ENCODE measurements around the gene ARHGAP42. TPM values are rescaled to one million over a fixed set of nuclear protein-coding genes. Genes with fewer than 3 reads are reported as not detected.
"Not testable (repeated sequence)": the region's sequence is repeated elsewhere in the genome, so short reads cannot be mapped to it uniquely, and the experiment has no call there.

Gene ARHGAP42, protein sequence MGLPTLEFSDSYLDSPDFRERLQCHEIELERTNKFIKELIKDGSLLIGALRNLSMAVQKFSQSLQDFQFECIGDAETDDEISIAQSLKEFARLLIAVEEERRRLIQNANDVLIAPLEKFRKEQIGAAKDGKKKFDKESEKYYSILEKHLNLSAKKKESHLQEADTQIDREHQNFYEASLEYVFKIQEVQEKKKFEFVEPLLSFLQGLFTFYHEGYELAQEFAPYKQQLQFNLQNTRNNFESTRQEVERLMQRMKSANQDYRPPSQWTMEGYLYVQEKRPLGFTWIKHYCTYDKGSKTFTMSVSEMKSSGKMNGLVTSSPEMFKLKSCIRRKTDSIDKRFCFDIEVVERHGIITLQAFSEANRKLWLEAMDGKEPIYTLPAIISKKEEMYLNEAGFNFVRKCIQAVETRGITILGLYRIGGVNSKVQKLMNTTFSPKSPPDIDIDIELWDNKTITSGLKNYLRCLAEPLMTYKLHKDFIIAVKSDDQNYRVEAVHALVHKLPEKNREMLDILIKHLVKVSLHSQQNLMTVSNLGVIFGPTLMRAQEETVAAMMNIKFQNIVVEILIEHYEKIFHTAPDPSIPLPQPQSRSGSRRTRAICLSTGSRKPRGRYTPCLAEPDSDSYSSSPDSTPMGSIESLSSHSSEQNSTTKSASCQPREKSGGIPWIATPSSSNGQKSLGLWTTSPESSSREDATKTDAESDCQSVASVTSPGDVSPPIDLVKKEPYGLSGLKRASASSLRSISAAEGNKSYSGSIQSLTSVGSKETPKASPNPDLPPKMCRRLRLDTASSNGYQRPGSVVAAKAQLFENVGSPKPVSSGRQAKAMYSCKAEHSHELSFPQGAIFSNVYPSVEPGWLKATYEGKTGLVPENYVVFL
- 4.6 and 4.9 TPM in 2 replicates for polyA plus RNA-seq (2014; cell fraction: cytosol; rRNA removed)
- 2.9 and 6.6 TPM in 2 replicates for polyA plus RNA-seq (2014; cell fraction: nucleus; rRNA removed)

DNA sequence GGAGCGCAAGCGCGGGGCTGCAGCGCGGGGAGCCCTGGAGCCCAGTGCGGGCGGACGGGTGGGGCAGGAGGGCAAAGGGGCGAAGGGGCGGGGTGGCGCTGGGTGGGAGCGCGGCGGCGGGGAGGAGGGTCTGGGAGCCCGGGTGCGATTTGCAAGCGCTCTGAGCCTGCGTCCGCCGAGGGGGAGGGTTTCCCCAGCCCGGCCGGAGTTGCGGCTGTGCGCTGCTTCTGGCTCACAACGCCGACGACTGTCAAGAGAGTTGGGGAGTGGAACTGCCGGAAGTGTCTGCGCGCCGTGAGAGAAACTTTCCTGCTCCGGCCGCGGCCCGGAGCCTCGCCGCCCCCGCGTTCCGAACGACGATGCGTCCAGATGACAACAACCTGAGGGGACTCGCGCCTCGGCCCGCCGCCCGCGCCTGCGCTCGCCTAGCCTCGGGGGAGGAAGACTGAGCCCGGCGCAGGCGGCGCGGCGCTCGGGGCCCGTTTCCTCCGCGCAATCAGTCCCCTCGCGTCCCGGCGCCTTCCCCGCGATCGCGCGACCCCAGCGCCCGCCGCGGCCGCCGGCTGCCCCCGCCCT lies at the start of gene ARHGAP42:
TSS of gene ARHGAP42 (plus strand) at position 235 of the 576 bp plus-strand sequence. CDS start 391 bp downstream, outside the sequence.
- DNase-seq (ENCODE audit: low spot score), result peak; percentile 57

GRCh38 chr11:100637706-100638105 lies 49.4 kb upstream of the ARHGAP42 start:
- DNase-seq (ENCODE audit: low spot score), result peak; percentile 30

GRCh38 chr11:100638648-100639047 lies 48.4 kb upstream of the ARHGAP42 start:
- DNase-seq (ENCODE audit: low spot score), result no peak

GRCh38 chr11:100639140-100639539 lies 47.9 kb upstream of the ARHGAP42 start:
- no peak for DNase-seq (ENCODE audit: low spot score)

- DNase-seq (ENCODE audit: low spot score), result no peak
These were observed 47.0 kb upstream of the ARHGAP42 start for GRCh38 chr11:100640071-100640470.

DNA sequence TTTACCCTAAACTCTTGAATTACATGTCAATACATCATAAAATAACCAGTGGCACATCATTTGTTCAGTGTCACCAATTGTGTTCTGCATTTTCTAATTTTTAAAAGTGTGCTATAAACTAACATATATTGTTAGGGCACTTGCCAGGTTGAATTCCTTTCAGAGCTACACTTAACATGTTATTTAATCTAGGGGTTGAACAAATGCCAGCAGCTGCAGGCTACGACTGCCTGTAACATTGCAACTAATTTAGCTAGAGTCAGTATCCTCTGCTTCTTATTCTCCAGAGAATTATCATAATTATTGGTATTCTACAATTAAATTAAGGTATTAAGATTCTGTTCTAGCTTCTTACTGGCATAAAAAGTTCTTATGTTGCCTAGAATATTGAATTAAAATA lies 46.4 kb upstream of the ARHGAP42 start:
- no peak for DNase-seq (ENCODE audit: low spot score)

GRCh38 chr11:100641456-100641855 lies 45.6 kb upstream of the ARHGAP42 start:
- DNase-seq (ENCODE audit: low spot score), result no peak

DNA sequence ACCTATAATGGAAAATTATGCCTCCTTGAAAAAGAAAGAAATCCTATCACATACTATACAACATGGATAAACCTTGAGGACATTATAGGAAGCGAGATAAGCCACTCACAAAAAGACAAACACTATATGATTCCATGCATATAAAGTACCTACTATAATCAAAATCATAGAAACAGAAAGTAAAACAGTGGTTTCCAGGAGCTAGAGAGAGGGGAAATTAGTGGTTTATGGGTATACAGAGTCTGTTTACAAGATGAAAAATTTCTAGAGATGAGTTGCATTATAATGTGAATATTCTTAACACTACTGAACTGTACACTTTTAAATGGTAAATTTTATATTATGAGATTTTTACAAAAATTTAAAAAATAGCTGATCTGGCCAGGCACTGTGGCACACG lies 40.5 kb upstream of the ARHGAP42 start:
- no peak for DNase-seq (ENCODE audit: low spot score)

DNA sequence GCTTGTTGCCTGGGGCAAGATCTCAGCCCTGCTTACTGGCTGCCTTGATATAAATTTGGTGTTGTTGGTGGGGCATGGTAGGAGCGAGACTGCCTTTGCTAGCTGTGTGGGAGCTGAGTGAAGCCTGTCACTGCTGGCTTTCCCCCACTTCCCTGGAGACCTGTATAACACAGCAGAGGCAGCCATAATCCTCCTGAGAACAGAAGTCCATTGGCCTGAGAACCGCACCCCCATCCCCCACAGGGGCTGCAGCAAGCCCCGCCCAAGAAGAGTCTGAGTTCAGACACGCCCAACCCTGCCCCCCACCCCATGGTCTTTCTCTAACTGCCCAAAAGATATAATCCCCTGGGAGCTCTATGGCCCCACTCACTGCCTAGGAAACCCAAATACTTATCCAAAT lies 39.2 kb upstream of the ARHGAP42 start:
- no peak for DNase-seq (ENCODE audit: low spot score)

DNA sequence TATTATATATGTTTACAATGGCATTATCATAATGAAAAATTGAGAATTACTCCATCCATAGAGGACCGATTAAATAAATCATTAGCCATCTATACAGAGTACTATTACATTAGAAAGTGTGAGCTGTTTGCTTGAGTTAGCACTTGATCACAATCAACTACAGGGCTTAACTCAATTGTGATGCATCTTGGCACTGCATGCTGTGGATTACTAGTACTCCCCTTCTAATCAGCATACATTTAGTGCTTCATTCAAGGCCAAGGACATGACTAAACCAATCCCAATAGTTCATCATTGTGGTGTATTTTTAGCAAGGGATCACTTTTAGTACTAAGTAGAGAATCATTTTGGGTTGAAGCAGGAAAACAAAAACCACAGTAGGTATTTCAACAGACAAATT lies 23.5 kb upstream of the ARHGAP42 start:
- no peak for DNase-seq (ENCODE audit: low spot score)

GRCh38 chr11:100663996-100664395 lies 23.1 kb upstream of the ARHGAP42 start:
- no peak for DNase-seq (ENCODE audit: low spot score)

GRCh38 chr11:100666816-100667215 lies 20.3 kb upstream of the ARHGAP42 start:
- DNase-seq (ENCODE audit: low spot score), result not testable (repeated sequence)

GRCh38 chr11:100667449-100667848 lies 19.6 kb upstream of the ARHGAP42 start:
- no peak for DNase-seq (ENCODE audit: low spot score)

- no peak for DNase-seq (ENCODE audit: low spot score)
These were observed 16.9 kb upstream of the ARHGAP42 start for GRCh38 chr11:100670140-100670539.

GRCh38 chr11:100671471-100671870 lies 15.6 kb upstream of the ARHGAP42 start:
- DNase-seq (ENCODE audit: low spot score), result no peak

DNA sequence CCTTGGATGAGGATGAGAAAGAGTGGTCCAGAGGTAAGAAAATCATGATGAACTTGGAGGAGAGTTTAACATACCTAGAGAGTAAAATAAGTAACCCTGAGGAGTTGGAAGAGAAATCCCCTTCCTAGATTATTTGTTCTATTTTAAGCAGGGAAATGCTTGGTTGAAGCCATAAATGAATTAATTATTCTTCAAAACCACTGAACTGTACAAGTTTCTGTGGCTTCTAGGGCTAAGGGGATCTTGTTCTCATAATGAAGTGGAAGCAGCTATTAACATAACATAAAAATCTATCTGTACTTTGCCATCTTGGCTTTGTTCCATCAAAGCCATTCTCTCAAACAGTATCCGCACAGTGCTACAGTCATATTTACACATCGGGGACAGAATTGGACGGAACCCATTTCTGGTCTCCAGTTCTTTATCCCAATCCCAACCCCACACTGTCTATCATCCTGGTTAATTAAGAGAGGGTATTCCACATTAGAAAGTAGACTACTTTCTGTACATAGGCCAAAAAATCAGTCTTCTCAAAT lies 14.5 kb upstream of the ARHGAP42 start:
- no peak for DNase-seq (ENCODE audit: low spot score)

GRCh38 chr11:100673063-100673462 lies 14.0 kb upstream of the ARHGAP42 start:
- DNase-seq (ENCODE audit: low spot score), result no peak

GRCh38 chr11:100674212-100674611 lies 12.9 kb upstream of the ARHGAP42 start:
- DNase-seq (ENCODE audit: low spot score), result no peak

- DNase-seq (ENCODE audit: low spot score), result peak; percentile 11
These were observed 11.9 kb upstream of the ARHGAP42 start for GRCh38 chr11:100675115-100675650.

DNA sequence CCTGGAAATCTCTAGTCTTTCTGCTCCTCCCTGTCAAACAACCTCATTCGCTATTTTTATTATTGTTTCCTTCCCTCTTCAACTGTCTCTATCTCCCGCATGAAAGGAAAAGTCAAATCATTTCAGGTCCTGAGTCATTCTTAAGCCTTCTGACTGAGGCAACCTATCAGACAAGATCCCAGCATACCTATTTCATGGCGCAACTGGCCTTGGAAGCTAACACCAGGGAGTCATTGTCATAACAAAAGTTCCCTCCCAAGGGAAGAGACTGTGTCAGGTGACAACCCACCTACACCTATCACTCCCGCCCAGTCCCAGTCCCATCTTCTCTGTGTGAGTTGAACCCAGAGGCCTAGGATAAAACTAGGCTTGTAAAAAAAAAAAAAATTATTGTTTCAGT lies 10.2 kb upstream of the ARHGAP42 start:
- no peak for DNase-seq (ENCODE audit: low spot score)

DNA sequence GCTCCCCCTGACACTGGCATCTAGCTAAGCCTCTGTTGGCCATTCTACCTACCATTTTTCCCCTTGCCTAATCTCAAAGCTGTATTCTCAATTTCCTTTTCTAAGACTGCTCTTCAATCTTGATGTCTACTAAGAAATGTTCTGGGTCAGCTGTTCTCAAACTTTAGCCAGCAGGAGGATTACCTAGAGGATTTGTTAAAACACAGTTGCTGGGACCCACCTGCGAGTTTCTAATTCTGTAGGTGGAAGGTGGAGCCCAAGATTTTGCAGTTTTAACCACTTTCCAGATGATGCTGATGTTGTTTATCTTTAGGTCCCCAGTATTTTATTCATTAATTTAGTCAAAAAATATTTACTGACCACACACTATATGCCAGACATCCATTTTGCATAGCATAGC lies 9.3 kb upstream of the ARHGAP42 start:
- DNase-seq (ENCODE audit: low spot score), result no peak
